SK-N-MC (cell line): ENCODE data around the gene C2CD3.

Source experiments
- DNase-seq: peaks from one replicate; pipeline ENCODE4 v3.0.0-alpha.2; 2011; ENCODE audit warnings: low read depth, low spot score
- H3K27ac ChIP-seq: fragments of 200-600 bp; sonication (generic); 2 replicates; pipeline ENCODE4 v1.5.1; 2016; ENCODE audit warnings: mixed run types
- H3K36me3 ChIP-seq: fragments of 200-600 bp; sonication (generic); 2 replicates; pipeline ENCODE4 v1.6.1; 2017; ENCODE audit warnings: antibody characterized with exemption, low read length, mixed read lengths; ENCODE audit not compliant: insufficient read depth
- H3K4me3 ChIP-seq: fragments of 200-600 bp; sonication (generic); 2 replicates; pipeline ENCODE4 v1.5.1; 2016
- H3K9ac ChIP-seq: fragments of 200-600 bp; sonication (generic); 2 replicates; pipeline ENCODE4 v1.8.0; 2017; ENCODE audit warnings: mixed run types, mixed read lengths; ENCODE audit not compliant: insufficient read length
- H3K9me3 ChIP-seq: fragments of 200-600 bp; sonication (generic); 2 replicates; pipeline ENCODE4 v1.6.1; 2017; ENCODE audit warnings: low read depth, mild to moderate bottlenecking, antibody characterized with exemption, low read length, moderate library complexity, mixed read lengths
- EZH2 ChIP-seq: fragments of 200-600 bp; sonication (generic); IDR thresholded peaks from one replicate; pipeline ENCODE4 v1.6.1; 2017; ENCODE audit warnings: antibody characterized with exemption
- FOXP2 ChIP-seq: optimal IDR thresholded peaks from 2 replicates; pipeline ENCODE3; 2011; ENCODE audit warnings: mild to moderate bottlenecking, moderate library complexity; ENCODE audit not compliant: insufficient read depth; ENCODE audit errors: extremely low read length, control extremely low read depth
- POLR2AphosphoS5 ChIP-seq: IDR thresholded peaks from 2 replicates; pipeline ENCODE4 v1.6.1; 2012; ENCODE audit warnings: mild to moderate bottlenecking, low read depth, low read length, borderline replicate concordance

Gene C2CD3

DNA sequence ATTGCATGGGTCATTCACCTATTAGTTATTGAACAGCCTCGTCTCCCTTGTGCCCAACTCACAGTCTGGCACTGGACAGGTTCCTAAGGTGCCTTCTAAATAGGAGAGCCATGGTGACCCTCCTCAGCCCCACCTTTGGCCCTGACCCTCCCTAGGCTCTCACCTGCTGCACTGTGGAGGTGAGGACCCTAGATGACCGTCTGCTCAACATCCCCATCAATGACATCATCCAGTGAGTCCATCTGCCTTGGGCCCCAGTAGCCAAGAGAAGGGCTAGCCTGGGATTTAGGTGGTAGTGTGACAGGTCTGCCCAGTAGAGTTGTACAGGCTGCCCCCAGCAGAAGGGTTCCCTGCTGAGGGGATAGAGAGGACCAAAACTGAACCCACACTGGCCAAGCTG, 201.7 kb downstream of the C2CD3 start:
- H3K9me3 ChIP-seq: no peaks in the 10 kb centered on the region
- H3K4me3 ChIP-seq: no peak overlapping the region
- H3K9ac ChIP-seq: no peak overlapping the region
- no peak for DNase-seq
- H3K36me3 ChIP-seq: no peaks in the 10 kb centered on the region
- no peak overlapping the region for H3K27ac ChIP-seq
- no peak for TF ChIP-seq FOXP2
- TF ChIP-seq POLR2AphosphoS5: no peak
- no peak for TF ChIP-seq EZH2

- no peak for DNase-seq
- Histone ChIP-seq H3K9ac (no peak overlapping the region), H3K36me3 (no peaks in the 10 kb centered on the region), H3K9me3 (no peaks in the 10 kb centered on the region), H3K27ac (no peak overlapping the region), H3K4me3 (no peak overlapping the region)
- TF ChIP-seq FOXP2: no peak
- TF ChIP-seq EZH2: no peak
- no peak for TF ChIP-seq POLR2AphosphoS5
These were observed 202.3 kb downstream of the C2CD3 start for GRCh38 chr11:73968356-73968966.

GRCh38 chr11:73965764-73966121, 205.1 kb downstream of the C2CD3 start:
- DNase-seq: no peak
- Histone ChIP-seq H3K27ac (no peak overlapping the region), H3K9me3 (no peaks in the 10 kb centered on the region), H3K4me3 (no peak overlapping the region), H3K36me3 (no peaks in the 10 kb centered on the region), H3K9ac (no peak overlapping the region)
- no peak for TF ChIP-seq POLR2AphosphoS5
- TF ChIP-seq FOXP2: no peak
- TF ChIP-seq EZH2: no peak

DNA sequence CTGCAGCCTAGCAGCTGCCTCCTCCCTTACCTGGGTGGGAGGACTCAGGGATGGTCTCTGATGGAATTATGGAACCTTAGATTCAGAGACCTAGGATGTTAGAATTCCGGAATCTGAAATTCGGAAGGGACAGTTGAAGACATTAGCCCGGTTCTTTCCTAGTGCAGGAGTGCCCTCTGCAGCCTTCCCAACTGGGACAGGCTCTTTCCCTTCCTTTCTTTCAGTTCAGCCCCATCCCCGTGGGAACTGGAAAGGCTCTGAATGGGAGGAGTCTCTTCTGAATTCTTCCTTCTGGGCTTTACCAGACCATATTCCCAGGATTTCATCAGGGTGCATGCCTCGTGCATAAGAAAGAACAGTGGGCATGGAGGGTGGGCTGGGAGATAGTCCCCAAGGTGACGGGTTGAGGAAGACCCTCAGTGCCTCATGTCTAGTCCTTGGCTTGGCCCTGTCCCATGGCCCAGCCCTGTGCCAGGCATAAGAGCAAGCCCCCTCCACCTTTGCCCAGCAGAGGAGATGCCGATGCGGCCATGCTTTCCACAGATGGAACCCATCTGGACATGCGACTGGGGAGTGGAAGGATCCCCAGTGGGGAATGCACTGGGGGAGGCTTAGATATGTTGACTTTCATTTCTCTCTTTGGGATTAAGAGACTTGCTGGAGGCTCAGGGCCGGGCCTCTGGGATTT, 205.6 kb downstream of the C2CD3 start:
- TF ChIP-seq EZH2 (no peak), FOXP2 (no peak), POLR2AphosphoS5 (no peak)
- DNase-seq: no peak
- Histone ChIP-seq H3K4me3 (no peak overlapping the region; the same call in 1 of the 2 replicates), H3K9ac (no peak overlapping the region), H3K27ac (no peak overlapping the region), H3K9me3 (no peaks in the 10 kb centered on the region), H3K36me3 (no peaks in the 10 kb centered on the region)

GRCh38 chr11:73963861-73964260, 206.9 kb downstream of the C2CD3 start:
- H3K4me3 ChIP-seq: no peak overlapping the region
- no peak overlapping the region for H3K9ac ChIP-seq
- no peak for TF ChIP-seq POLR2AphosphoS5
- TF ChIP-seq FOXP2: no peak
- TF ChIP-seq EZH2: no peak
- H3K36me3 ChIP-seq: no peaks in the 10 kb centered on the region
- no peak for DNase-seq
- H3K27ac ChIP-seq: no peak overlapping the region
- no peaks in the 10 kb centered on the region for H3K9me3 ChIP-seq
